Measurements from ENCODE around the gene RNF26.
"Not testable (repeated sequence)": the region's sequence is repeated elsewhere in the genome, so short reads cannot be mapped to it uniquely, and the experiment has no call there.

RNF26 gene

GRCh38 chr11:119377112-119377901 is 43.0 kb downstream of the RNF26 start:
- Histone ChIP-seq H3K4me3 (ENCODE audit: low read depth in 1 of 2, low read length in 2 of 2) (no peak overlapping the region), H3K4me1 (ENCODE audit: control insufficient read depth in 1 of 2, insufficient read depth in 2 of 2, low read length in 2 of 2) (peaks cover 7 to 42% of the 10 kb centered on the region in 2 donors), H3K27ac (ENCODE audit: low read length) (no peak overlapping the region)

GRCh38 chr11:119377961-119378667 is 43.8 kb downstream of the RNF26 start:
- Histone ChIP-seq H3K27ac (ENCODE audit: low read length) (no peak overlapping the region), H3K9me3 (ENCODE audit: control insufficient read depth in 1 of 2, low read length in 2 of 2) (no peaks in the 10 kb centered on the region), H3K4me1 (ENCODE audit: control insufficient read depth in 1 of 2, insufficient read depth in 2 of 2, low read length in 2 of 2) (peaks cover 7 to 42% of the 10 kb centered on the region in 2 donors), H3K4me3 (ENCODE audit: low read depth in 1 of 2, low read length in 2 of 2) (no peak overlapping the region), H3K36me3 (ENCODE audit: control insufficient read depth in 1 of 2, insufficient read depth in 2 of 2, low read length in 2 of 2) (no peaks in the 10 kb centered on the region), H3K27me3 (ENCODE audit: low read depth, low read length) (no peaks in the 10 kb centered on the region)

More at GRCh38 chr11:119377112-119377901, 43.0 kb downstream of the RNF26 start:
- Histone ChIP-seq H3K9me3 (ENCODE audit: control insufficient read depth in 1 of 2, low read length in 2 of 2) (no peaks in the 10 kb centered on the region), H3K36me3 (ENCODE audit: control insufficient read depth in 1 of 2, insufficient read depth in 2 of 2, low read length in 2 of 2) (no peaks in the 10 kb centered on the region), H3K27me3 (ENCODE audit: low read depth, low read length) (no peaks in the 10 kb centered on the region)

- no peak overlapping the region for H3K27ac ChIP-seq (ENCODE audit: low read length)
- peaks cover 7 to 41% of the 10 kb centered on the region in 2 donors for H3K4me1 ChIP-seq (ENCODE audit: control insufficient read depth in 1 of 2, insufficient read depth in 2 of 2, low read length in 2 of 2)
- no peak overlapping the region for H3K4me3 ChIP-seq (ENCODE audit: low read depth in 1 of 2, low read length in 2 of 2)
- H3K36me3 ChIP-seq (ENCODE audit: control insufficient read depth in 1 of 2, insufficient read depth in 2 of 2, low read length in 2 of 2): no peaks in the 10 kb centered on the region
- no peaks in the 10 kb centered on the region for H3K9me3 ChIP-seq (ENCODE audit: control insufficient read depth in 1 of 2, low read length in 2 of 2)
- no peaks in the 10 kb centered on the region for H3K27me3 ChIP-seq (ENCODE audit: low read depth, low read length)
These were observed 44.6 kb downstream of the RNF26 start for GRCh38 chr11:119378851-119379465.

GRCh38 chr11:119380160-119380826 is 46.0 kb downstream of the RNF26 start:
- Histone ChIP-seq H3K9me3 (ENCODE audit: control insufficient read depth in 1 of 2, low read length in 2 of 2) (no peaks in the 10 kb centered on the region), H3K4me3 (ENCODE audit: low read depth in 1 of 2, low read length in 2 of 2) (peak overlapping the region; percentile 68 to 79), H3K27ac (ENCODE audit: low read length) (no peak overlapping the region), H3K36me3 (ENCODE audit: control insufficient read depth in 1 of 2, insufficient read depth in 2 of 2, low read length in 2 of 2) (no peaks in the 10 kb centered on the region), H3K4me1 (ENCODE audit: control insufficient read depth in 1 of 2, insufficient read depth in 2 of 2, low read length in 2 of 2) (peaks cover 4 to 27% of the 10 kb centered on the region in 2 donors), H3K27me3 (ENCODE audit: low read depth, low read length) (no peaks in the 10 kb centered on the region)

DNA sequence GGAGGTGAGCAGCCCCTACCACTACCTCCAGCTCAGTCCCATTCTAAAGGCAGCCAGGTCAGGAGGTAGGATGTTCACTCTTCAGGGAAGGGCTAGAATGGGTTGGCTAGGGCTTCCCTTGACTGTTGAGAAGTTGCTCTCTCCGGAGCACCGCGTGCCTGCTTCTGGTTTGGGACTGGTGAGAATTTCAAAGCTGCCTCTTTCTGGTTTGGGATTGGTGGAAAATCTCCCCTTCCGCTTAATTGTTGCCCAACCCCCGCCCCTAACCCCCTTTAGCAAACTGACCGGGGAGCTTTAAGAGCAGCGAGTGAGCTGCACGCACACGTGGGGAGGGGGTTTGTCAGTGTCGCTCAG is 46.5 kb downstream of the RNF26 start:
- H3K4me1 ChIP-seq (ENCODE audit: control insufficient read depth in 1 of 2, insufficient read depth in 2 of 2, low read length in 2 of 2): peaks cover 4 to 25% of the 10 kb centered on the region in 2 donors
- peak overlapping the region; percentile 68 to 79 for H3K4me3 ChIP-seq (ENCODE audit: low read depth in 1 of 2, low read length in 2 of 2)
- H3K9me3 ChIP-seq (ENCODE audit: control insufficient read depth in 1 of 2, low read length in 2 of 2): no peaks in the 10 kb centered on the region
- no peaks in the 10 kb centered on the region for H3K36me3 ChIP-seq (ENCODE audit: control insufficient read depth in 1 of 2, insufficient read depth in 2 of 2, low read length in 2 of 2)
- no peaks in the 10 kb centered on the region for H3K27me3 ChIP-seq (ENCODE audit: low read depth, low read length)
- H3K27ac ChIP-seq (ENCODE audit: low read length): no peak overlapping the region

DNA sequence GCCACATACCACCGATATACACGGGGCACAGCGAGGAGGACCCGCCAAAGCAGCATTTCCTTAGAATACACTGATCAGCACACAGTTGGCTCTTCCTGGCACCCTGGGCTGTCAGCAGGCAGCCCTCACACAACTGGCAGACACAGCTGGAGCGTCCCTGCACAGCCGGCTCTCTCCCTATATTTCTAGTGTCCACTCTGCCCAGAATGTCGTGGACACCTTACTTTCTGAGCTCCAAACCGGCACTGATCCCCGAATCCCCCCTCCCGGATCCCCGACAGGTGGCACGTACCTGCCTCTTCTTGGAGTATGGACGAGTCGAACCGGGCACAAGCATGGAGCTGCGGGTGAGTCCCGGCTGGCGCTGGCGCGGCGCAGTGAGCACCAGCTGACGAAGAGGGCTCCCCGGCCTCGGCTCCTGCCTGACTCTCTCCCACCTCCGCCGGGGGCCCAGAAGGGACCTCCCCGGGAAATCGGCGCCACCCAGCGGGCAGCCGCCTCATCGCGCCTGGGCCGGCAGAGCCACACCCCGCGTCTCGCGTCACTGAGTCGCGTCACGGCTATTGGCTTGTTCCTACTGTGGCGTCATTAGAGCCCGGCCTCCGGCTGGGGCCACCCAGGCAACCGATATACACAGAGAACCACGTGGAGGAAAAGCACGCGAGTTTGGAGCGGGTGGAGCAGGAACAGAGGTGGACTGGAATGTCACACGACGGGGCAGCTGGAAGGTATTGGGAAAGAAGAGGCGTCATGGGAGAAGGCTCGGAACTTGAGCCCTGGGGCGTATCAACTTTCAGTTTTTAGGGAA is 47.1 kb downstream of the RNF26 start, which contains the start of gene USP2:
USP2 (minus strand) TSS at position 510 of the 808 bp plus-strand sequence. CDS start 8,210 bp downstream, outside the sequence.
- Histone ChIP-seq H3K4me1 (ENCODE audit: control insufficient read depth in 1 of 2, insufficient read depth in 2 of 2, low read length in 2 of 2) (peaks cover 4 to 21% of the 10 kb centered on the region in 2 donors), H3K27ac (ENCODE audit: low read length) (peak within 1 kb of the TSS; percentile 30), H3K36me3 (ENCODE audit: control insufficient read depth in 1 of 2, insufficient read depth in 2 of 2, low read length in 2 of 2) (no peaks in the 10 kb centered on the region), H3K27me3 (ENCODE audit: low read depth, low read length) (no peaks in the 10 kb centered on the region), H3K9me3 (ENCODE audit: control insufficient read depth in 1 of 2, low read length in 2 of 2) (no peaks in the 10 kb centered on the region), H3K4me3 (ENCODE audit: low read depth in 1 of 2, low read length in 2 of 2) (peak within 1 kb of the TSS; percentile 68 to 79)

DNA sequence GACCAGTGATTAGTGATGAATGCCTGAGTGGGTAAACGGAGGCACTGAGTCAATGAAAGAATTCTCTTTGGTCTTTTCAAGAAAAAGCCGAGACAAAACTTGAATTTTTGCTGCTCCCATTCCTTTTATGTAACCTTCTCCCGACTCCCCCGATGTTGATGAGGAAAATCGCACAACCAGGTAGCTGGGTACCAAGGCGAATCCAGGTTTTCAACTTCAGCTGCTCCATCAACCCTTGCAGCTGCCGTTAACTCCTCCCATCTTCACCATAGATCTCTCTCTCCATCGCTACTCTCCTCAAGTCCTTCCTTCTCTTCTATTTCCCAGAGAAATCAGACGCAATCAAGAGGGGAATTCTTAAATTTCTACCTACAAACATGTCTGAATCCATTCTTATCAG is 47.8 kb downstream of the RNF26 start:
- no peaks in the 10 kb centered on the region for H3K9me3 ChIP-seq (ENCODE audit: control insufficient read depth in 1 of 2, low read length in 2 of 2)
- H3K4me1 ChIP-seq (ENCODE audit: control insufficient read depth in 1 of 2, insufficient read depth in 2 of 2, low read length in 2 of 2): peaks cover 4 to 16% of the 10 kb centered on the region in 2 donors
- peak overlapping the region; percentile 30 for H3K27ac ChIP-seq (ENCODE audit: low read length)
- H3K27me3 ChIP-seq (ENCODE audit: low read depth, low read length): no peaks in the 10 kb centered on the region
- H3K4me3 ChIP-seq (ENCODE audit: low read depth in 1 of 2, low read length in 2 of 2): peak overlapping the region; percentile 65 to 68
- no peaks in the 10 kb centered on the region for H3K36me3 ChIP-seq (ENCODE audit: control insufficient read depth in 1 of 2, insufficient read depth in 2 of 2, low read length in 2 of 2)

- H3K27me3 ChIP-seq (ENCODE audit: low read depth, low read length); H3K9me3 ChIP-seq (ENCODE audit: control insufficient read depth in 1 of 2, low read length in 2 of 2); H3K36me3 ChIP-seq (ENCODE audit: control insufficient read depth in 1 of 2, insufficient read depth in 2 of 2, low read length in 2 of 2); H3K27ac ChIP-seq (ENCODE audit: low read length): not testable (repeated sequence)
- Histone ChIP-seq H3K4me3 (ENCODE audit: low read depth in 1 of 2, low read length in 2 of 2) (peak overlapping the region in 1 of 2 donors; percentile 68), H3K4me1 (ENCODE audit: control insufficient read depth in 1 of 2, insufficient read depth in 2 of 2, low read length in 2 of 2) (peaks cover 4 to 12% of the 10 kb centered on the region in 2 donors)
These were observed 48.2 kb downstream of the RNF26 start for GRCh38 chr11:119382513-119382912.

DNA sequence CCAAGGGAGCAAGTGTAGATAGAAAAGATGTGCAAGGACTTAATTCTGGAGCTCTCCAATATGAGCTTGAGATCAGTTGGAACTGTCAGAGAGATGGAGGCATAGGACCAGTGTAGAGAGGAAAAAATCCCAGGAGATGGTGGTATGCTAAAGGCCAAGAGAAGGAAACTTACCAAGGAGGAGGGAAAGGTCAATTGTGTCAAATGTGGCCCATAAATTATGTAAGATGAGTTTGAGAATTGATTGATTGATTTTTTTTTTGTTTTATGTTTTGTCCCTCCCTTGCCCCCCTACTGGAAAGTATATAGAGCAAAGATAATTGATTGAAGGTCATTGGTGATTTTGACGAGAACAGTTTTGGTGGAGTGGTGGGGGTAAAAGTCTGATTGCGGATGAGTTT is 50.0 kb downstream of the RNF26 start:
- Histone ChIP-seq H3K4me3 (ENCODE audit: low read depth in 1 of 2, low read length in 2 of 2) (no peak overlapping the region), H3K27me3 (ENCODE audit: low read depth, low read length) (no peaks in the 10 kb centered on the region)

More for the DNA sequence above, 50.0 kb downstream of the RNF26 start:
- no peaks in the 10 kb centered on the region for H3K9me3 ChIP-seq (ENCODE audit: control insufficient read depth in 1 of 2, low read length in 2 of 2)
- H3K36me3 ChIP-seq (ENCODE audit: control insufficient read depth in 1 of 2, insufficient read depth in 2 of 2, low read length in 2 of 2): no peaks in the 10 kb centered on the region
- H3K4me1 ChIP-seq (ENCODE audit: control insufficient read depth in 1 of 2, insufficient read depth in 2 of 2, low read length in 2 of 2): peaks cover 4 to 12% of the 10 kb centered on the region in 2 donors
- no peak overlapping the region for H3K27ac ChIP-seq (ENCODE audit: low read length)

Data from muscle layer of duodenum (tissue), 2 donors.